Middle frontal gyrus (tissue), 1 donor: ENCODE measurements around the gene DGKQ.
"Not testable (repeated sequence)": the region's sequence is repeated elsewhere in the genome, so short reads cannot be mapped to it uniquely, and the experiment has no call there.

Experiments
- DNase-seq: peaks from one replicate; pipeline ENCODE4 v3.0.0-alpha.2; 2015; ENCODE audit warnings: low spot score; ENCODE audit errors: extremely low spot score

Gene DGKQ

GRCh38 chr4:925771-926500, 47.4 kb downstream of the DGKQ start:
- no peak for DNase-seq

GRCh38 chr4:925171-925570, 48.2 kb downstream of the DGKQ start:
- no peak for DNase-seq

GRCh38 chr4:924107-925096, 49.0 kb downstream of the DGKQ start:
- DNase-seq: no peak

GRCh38 chr4:921830-922331, 51.5 kb downstream of the DGKQ start:
- no peak for DNase-seq

- not testable (repeated sequence) for DNase-seq
These were observed 54.2 kb downstream of the DGKQ start for GRCh38 chr4:919004-919680.

DNA sequence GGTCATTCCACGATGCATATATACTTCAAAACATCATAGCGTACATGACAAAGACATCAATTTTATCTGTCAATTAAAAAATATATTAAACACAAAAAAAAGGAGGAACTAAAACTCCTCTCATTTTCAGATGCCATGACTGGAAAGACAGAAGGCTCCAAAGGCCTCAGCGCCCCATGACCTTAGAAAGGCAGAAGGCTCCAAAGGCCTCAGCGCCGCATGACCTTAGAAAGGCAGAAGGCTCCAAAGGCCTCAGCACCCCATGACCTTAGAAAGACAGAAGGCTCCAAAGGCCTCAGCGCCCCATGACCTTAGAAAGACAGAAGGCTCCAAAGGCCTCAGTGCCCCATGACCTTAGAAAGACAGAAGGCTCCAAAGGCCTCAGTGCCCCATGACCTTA, 54.8 kb downstream of the DGKQ start:
- not testable (repeated sequence) for DNase-seq

- DNase-seq: no peak
These were observed 55.4 kb downstream of the DGKQ start for GRCh38 chr4:917992-918391.

DNA sequence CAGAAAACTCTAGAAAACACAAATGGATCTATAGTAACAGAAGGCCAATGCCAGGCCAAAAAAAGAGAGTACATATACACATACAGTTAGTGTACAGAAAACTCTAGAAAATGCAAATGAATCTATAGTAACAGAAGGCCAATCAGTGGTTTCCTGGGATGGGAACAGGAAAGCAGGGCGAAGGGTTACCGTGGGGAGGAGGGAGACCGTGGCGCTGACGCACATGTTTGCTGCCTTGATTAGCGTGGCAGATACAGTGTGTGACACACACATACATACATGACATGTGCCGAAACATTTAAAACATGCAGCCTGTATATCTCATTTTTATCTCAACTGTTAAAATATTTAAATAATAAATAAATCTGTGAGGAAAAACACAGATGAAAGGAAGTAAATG, 55.9 kb downstream of the DGKQ start:
- DNase-seq: no peak

- no peak for DNase-seq
These were observed 57.8 kb downstream of the DGKQ start for GRCh38 chr4:915595-915994.

DNA sequence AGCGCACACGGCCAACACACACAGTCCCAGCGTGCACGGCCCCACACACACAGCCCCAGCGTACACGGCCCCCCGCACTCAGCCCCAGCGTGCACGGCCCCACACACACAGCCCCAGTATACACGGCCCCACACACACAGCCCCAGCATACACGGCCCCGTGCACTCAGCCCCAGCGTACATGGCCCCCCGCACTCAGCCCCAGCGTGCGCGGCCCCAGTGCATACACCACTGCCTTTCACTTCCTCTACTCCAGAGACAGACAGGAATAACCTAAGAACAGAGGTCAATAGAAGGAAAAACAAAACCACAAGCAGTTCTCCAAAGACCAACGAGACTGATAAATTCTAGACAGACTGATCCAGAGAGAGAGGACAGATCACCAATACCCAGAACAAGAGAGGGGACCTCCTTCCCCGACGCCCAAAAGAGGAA, 58.3 kb downstream of the DGKQ start:
- no peak for DNase-seq

DNA sequence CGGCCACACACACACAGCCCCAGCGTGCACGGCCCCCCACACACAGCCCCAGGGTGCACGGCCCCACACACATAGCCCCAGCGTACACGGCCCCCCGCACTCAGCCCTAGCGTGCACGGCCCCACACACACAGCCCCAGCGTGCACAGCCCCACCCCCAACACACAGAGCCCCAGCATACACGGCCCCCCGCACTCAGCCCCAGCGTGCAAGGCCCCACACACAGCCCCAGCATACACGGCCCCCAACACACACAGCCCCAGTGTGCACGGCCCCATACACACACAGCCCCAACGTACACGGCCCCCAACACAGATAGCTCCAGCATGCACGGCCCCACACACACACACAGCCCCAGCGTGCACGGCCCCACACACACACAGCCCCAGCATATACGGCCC, 58.8 kb downstream of the DGKQ start:
- no peak for DNase-seq

GRCh38 chr4:913280-913618, 60.1 kb downstream of the DGKQ start:
- DNase-seq: no peak

- DNase-seq: no peak
These were observed 60.7 kb downstream of the DGKQ start for GRCh38 chr4:912548-913279.

GRCh38 chr4:911871-912490, 61.4 kb downstream of the DGKQ start:
- no peak for DNase-seq

DNA sequence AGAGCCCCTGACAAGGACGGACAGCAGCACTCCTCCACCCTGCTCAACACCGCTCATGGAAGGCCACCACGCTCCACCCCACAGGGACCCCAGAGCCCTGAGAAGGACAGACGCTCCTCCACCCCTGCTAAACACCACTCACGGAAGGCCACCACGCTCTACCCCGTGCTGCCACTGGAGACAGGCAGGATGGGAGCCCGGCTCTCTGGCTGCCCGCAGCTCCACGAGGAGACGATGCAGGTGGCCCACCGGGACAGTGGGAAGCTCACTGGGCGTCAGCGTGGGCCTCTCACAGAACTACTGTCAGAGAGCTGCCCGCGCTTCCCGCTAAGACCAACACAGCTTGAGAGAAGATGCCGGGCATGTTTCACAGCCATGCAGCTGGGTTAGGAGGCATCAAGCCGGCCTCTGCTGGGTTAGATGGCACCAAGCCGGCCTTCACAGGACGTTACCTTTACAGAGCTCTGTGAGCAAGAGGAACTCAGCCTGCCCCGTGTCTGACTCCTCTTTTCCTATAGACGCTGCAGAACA, 62.1 kb downstream of the DGKQ start:
- no peak for DNase-seq

DNA sequence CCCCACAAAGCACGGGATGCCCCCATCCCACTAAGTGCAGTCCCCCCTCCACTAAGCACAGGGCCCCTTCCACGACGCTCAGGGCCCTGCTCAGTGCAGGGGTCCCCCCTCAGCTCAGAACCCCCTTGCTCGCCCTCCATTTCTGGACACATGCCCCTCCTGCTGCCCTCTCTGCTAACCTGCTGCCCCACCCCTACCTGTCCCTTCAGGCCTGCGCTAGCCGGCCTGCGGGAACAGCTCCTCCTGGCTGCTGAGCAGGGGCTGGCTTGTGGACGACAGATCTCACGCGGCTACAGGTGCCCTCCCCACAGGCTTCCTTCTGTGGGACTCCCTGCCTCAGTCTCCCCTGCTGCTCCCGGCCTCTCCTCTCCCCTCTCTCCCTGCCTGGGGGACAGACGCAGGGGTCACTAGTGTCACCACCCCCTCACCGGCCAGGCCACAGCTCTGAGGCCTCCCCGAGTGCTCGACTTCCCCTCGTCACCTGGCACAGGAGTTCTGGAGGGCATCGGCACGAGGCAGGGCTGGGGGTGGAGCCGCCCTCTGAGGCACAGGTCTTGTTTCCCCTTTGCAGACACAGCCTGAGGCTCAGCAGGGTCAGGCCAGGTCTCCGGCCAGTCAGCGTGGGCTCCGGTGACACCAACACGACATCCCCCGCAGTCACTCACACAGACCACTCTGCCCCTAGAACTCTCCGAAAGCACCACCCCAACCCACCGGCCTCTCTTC, 62.8 kb downstream of the DGKQ start:
- DNase-seq: no peak

DNA sequence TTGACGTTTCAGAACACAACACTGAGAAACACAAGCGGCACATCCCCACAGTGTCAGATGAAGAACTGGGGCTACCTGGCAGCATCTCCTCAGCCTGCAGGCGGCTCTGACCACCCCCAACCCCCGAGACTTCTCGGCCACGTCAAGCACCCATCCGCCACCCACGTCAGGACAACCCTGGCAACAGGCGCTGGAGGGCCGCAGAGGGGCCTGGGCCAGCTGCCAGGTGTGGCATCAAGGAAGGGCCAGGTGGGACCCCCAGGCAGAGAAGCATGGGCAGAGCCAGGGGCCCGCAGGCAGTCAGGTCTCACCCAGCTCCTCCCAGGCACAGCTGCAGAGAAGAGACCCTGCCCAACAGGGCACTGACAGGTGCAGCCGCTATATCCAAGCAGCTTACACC, 63.5 kb downstream of the DGKQ start:
- DNase-seq: no peak

- DNase-seq: no peak
These were observed 64.2 kb downstream of the DGKQ start for GRCh38 chr4:909131-909571.
